IMR-90 (cell line): Measurements from ENCODE around the gene TGFBR2.

Experiments
- BHLHE40 ChIP-seq: fragments of 150-350 bp; IDR thresholded peaks from 2 replicates; pipeline ENCODE4 v1.6.1; 2016; ENCODE audit warnings: mild to moderate bottlenecking, low read depth, low read length
- CEBPB ChIP-seq: IDR thresholded peaks from 2 replicates; pipeline ENCODE4 v1.6.1; 2012; ENCODE audit warnings: low read depth, low read length, improper control_type of control experiment
- CHD1 ChIP-seq: IDR thresholded peaks from 2 replicates; pipeline ENCODE4 v1.6.1; 2012; ENCODE audit warnings: low read depth, low read length, improper control_type of control experiment
- FOS ChIP-seq: fragments of 150-350 bp; IDR thresholded peaks from 2 replicates; pipeline ENCODE4 v1.6.1; 2016; ENCODE audit warnings: low read depth, low read length
- MAFK ChIP-seq: IDR thresholded peaks from 2 replicates; pipeline ENCODE4 v1.6.1; 2012; ENCODE audit warnings: low read depth, low read length, improper control_type of control experiment
- POLR2A ChIP-seq: IDR thresholded peaks from 2 replicates; pipeline ENCODE4 v1.6.1; 2012; ENCODE audit warnings: mild to moderate bottlenecking, low read depth, low read length
- RAD21 ChIP-seq: IDR thresholded peaks from 2 replicates; pipeline ENCODE4 v1.6.1; 2012; ENCODE audit warnings: low read length, improper control_type of control experiment
- RFX5 ChIP-seq: IDR thresholded peaks from 2 replicates; pipeline ENCODE4 v1.8.0; 2012; ENCODE audit warnings: low read depth, mild to moderate bottlenecking, low read length, moderate library complexity
- SMC3 ChIP-seq: fragments of 150-350 bp; IDR thresholded peaks from 2 replicates; pipeline ENCODE4 v1.6.1; 2016; ENCODE audit warnings: low read depth, mild to moderate bottlenecking, antibody characterized with exemption, low read length, moderate library complexity
- TF ChIP-seq, protein P1 (sequence below): fragments of 150-350 bp; IDR thresholded peaks from 2 replicates; pipeline ENCODE4 v1.6.1; 2016; ENCODE audit warnings: low read depth, mild to moderate bottlenecking, low read length, moderate library complexity, borderline replicate concordance
- TF ChIP-seq, protein P2 (sequence below): conservative IDR thresholded peaks from 2 replicates; pipeline ENCODE4 v1.5.1; 2012; ENCODE audit warnings: mild to moderate bottlenecking, low read depth, low read length, improper control_type of control experiment
- TF ChIP-seq, protein P3 (sequence below): fragments of 150-350 bp; IDR thresholded peaks from 2 replicates; pipeline ENCODE4 v1.6.1; 2017; ENCODE audit warnings: mild to moderate bottlenecking, antibody characterized with exemption, low read length, low read depth

DNA sequence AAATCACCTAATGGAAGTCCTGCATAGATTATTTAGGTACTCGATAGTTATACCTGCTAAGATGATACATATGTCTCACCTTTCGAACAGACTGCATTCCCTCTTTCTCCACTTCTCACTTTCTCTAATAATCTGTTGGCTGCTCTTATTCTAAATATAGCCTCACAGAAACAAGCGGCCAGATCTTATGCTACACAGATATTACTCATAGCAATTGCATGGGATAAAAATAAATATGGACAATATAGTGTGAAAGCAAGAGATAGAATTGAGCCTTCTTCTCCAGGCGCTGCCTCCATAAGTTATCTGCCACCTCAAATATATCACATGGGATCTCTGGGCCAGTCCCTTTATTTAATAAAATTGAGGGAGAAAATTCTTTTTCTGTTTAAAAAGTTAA lies 29.5 kb upstream of the TGFBR2 start:
- TF ChIP-seq, protein P1, sequence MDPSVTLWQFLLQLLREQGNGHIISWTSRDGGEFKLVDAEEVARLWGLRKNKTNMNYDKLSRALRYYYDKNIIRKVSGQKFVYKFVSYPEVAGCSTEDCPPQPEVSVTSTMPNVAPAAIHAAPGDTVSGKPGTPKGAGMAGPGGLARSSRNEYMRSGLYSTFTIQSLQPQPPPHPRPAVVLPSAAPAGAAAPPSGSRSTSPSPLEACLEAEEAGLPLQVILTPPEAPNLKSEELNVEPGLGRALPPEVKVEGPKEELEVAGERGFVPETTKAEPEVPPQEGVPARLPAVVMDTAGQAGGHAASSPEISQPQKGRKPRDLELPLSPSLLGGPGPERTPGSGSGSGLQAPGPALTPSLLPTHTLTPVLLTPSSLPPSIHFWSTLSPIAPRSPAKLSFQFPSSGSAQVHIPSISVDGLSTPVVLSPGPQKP, result no peak
- TF ChIP-seq, protein P2, sequence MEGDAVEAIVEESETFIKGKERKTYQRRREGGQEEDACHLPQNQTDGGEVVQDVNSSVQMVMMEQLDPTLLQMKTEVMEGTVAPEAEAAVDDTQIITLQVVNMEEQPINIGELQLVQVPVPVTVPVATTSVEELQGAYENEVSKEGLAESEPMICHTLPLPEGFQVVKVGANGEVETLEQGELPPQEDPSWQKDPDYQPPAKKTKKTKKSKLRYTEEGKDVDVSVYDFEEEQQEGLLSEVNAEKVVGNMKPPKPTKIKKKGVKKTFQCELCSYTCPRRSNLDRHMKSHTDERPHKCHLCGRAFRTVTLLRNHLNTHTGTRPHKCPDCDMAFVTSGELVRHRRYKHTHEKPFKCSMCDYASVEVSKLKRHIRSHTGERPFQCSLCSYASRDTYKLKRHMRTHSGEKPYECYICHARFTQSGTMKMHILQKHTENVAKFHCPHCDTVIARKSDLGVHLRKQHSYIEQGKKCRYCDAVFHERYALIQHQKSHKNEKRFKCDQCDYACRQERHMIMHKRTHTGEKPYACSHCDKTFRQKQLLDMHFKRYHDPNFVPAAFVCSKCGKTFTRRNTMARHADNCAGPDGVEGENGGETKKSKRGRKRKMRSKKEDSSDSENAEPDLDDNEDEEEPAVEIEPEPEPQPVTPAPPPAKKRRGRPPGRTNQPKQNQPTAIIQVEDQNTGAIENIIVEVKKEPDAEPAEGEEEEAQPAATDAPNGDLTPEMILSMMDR, result no peak
- TF ChIP-seq POLR2A (no peak), CHD1 (no peak), RAD21 (no peak), MAFK (no peak), CEBPB (no peak), FOS (no peak), RFX5 (no peak), BHLHE40 (no peak), SMC3 (no peak)
- TF ChIP-seq, protein P3, sequence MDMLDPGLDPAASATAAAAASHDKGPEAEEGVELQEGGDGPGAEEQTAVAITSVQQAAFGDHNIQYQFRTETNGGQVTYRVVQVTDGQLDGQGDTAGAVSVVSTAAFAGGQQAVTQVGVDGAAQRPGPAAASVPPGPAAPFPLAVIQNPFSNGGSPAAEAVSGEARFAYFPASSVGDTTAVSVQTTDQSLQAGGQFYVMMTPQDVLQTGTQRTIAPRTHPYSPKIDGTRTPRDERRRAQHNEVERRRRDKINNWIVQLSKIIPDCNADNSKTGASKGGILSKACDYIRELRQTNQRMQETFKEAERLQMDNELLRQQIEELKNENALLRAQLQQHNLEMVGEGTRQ, result no peak
